SU-DHL-6 (cell line): Measurements from ENCODE around the gene NKD1.

Experiments used
- H2AFZ ChIP-seq: fragments of 200-600 bp; sonication (generic); 2 replicates; pipeline ENCODE4 v1.6.1; 2014; ENCODE audit warnings: low read depth, mild to moderate bottlenecking, moderate library complexity, mixed read lengths, antibody characterized with exemption, low read length; ENCODE audit not compliant: severe bottlenecking
- H3F3A ChIP-seq: fragments of 200-600 bp; shearing (Covaris generic); 2 replicates; pipeline ENCODE4 v1.6.0; 2016; ENCODE audit warnings: antibody characterized with exemption, mild to moderate bottlenecking; ENCODE audit not compliant: insufficient read depth
- H3K27ac ChIP-seq: fragments of 200-600 bp; sonication (generic); 2 replicates; pipeline ENCODE4 v1.5.1; 2016; ENCODE audit warnings: low read depth, mild to moderate bottlenecking, low read length, moderate library complexity, mixed read lengths
- H3K27me3 ChIP-seq: fragments of 200-600 bp; sonication (generic), shearing (Covaris generic); 2 replicates; pipeline ENCODE4 v1.6.0; 2014; ENCODE audit warnings: mild to moderate bottlenecking, low read length
- H3K36me3 ChIP-seq: fragments of 200-600 bp; sonication (generic); 2 replicates; pipeline ENCODE4 v1.6.1; 2014; ENCODE audit warnings: mild to moderate bottlenecking, low read length, mixed read lengths
- H3K4me2 ChIP-seq: fragments of 300-600, 200-600 bp; shearing (Covaris generic), sonication (generic); 2 replicates; pipeline ENCODE4 v1.6.0; 2014; ENCODE audit warnings: low read length, low read depth, mild to moderate bottlenecking; ENCODE audit not compliant: poor library complexity, severe bottlenecking
- H3K4me3 ChIP-seq: fragments of 200-600 bp; sonication (generic); 2 replicates; pipeline ENCODE4 v1.5.1; 2014; ENCODE audit warnings: antibody characterized with exemption, low read length, mild to moderate bottlenecking, mixed read lengths; ENCODE audit not compliant: insufficient read depth, poor library complexity, severe bottlenecking
- H3K79me2 ChIP-seq: fragments of 200-600 bp; sonication (generic); 2 replicates; pipeline ENCODE4 v1.6.1; 2014; ENCODE audit warnings: mild to moderate bottlenecking, low read length, moderate library complexity; ENCODE audit not compliant: insufficient read depth
- H3K9ac ChIP-seq: fragments of 200-600 bp; sonication (generic); 2 replicates; pipeline ENCODE4 v1.7.0; 2014; ENCODE audit warnings: mild to moderate bottlenecking, low read length
- H3K9me2 ChIP-seq: fragments of 200-600 bp; sonication (generic); replicated peaks from 2 replicates; pipeline ENCODE4 v1.6.1; 2014; ENCODE audit warnings: low read length; ENCODE audit not compliant: insufficient read depth
- H3K9me3 ChIP-seq: fragments of 200-600 bp; sonication (generic); 2 replicates; pipeline ENCODE4 v1.6.1; 2014; ENCODE audit warnings: low read length, mixed read lengths; ENCODE audit not compliant: insufficient read depth
- H4K20me1 ChIP-seq: fragments of 200-600 bp; sonication (generic); 2 replicates; pipeline ENCODE4 v1.6.1; 2014; ENCODE audit warnings: low read depth, mild to moderate bottlenecking, antibody characterized with exemption, low read length, moderate library complexity, mixed read lengths
- EZH2phosphoT487 ChIP-seq: fragments of 200-600 bp; sonication (generic), shearing (Covaris generic); conservative IDR thresholded peaks from 2 replicates; pipeline ENCODE4 v1.6.1; 2018; ENCODE audit warnings: mild to moderate bottlenecking, antibody characterized with exemption, low read length, moderate library complexity, mixed read lengths
- TF ChIP-seq, protein P1 (sequence below): fragments of 200-600 bp; sonication (generic); IDR thresholded peaks from one replicate; pipeline ENCODE4 v1.5.1; 2017; ENCODE audit warnings: antibody characterized with exemption, mild to moderate bottlenecking, low read length, moderate library complexity; ENCODE audit not compliant: insufficient read depth, poor library complexity, severe bottlenecking

Gene NKD1

DNA sequence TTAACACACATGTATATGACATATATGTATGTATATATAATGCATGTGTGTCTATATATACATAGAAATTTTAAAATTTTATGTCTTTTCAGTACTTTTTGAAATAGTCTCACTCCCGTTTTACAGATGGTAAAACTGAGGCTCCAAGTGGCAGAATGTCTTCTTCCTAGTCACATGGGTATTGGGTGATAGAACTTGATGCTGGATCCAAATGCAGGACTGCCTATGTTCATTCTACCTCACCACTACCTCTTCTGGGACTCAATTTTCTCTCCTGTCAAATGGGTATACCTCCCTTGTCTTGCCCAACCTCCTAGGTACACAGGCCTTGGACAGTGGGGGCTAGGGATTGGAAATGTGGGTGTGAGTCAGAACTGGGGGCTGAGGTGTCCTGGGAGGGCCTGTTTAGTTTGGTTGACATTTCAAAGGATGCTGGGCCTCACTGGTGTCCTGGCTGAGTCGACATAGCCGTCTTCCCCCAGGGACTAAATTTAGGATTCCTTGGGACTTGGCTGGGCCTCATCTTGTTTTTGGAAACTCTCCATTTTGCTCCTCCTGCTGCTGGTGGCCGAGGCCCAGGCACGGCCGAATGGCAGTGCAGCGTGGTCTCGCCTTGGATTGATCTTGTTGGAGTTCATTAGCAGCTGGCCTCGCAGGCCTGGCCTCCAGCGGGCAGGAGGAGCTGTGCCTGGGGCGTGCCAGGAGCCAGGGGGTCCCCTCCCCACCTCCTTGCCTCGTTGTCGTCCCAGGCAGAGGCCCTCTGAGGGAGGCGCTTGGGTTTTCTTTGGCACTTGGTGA is 25.9 kb downstream of the NKD1 start:
- Histone ChIP-seq H3K9ac (no peak overlapping the region), H3K27me3 (no peaks in the 10 kb centered on the region), H3K79me2 (no peaks in the 10 kb centered on the region), H3K4me3 (no peak overlapping the region), H4K20me1 (no peaks in the 10 kb centered on the region), H3K4me2 (no peak overlapping the region), H3K9me3 (no peaks in the 10 kb centered on the region), H3K9me2 (no peaks in the 10 kb centered on the region), H3K36me3 (no peaks in the 10 kb centered on the region), H3F3A (no peaks in the 10 kb centered on the region), H3K27ac (no peak overlapping the region), H2AFZ (no peak overlapping the region)
- TF ChIP-seq, protein P1, sequence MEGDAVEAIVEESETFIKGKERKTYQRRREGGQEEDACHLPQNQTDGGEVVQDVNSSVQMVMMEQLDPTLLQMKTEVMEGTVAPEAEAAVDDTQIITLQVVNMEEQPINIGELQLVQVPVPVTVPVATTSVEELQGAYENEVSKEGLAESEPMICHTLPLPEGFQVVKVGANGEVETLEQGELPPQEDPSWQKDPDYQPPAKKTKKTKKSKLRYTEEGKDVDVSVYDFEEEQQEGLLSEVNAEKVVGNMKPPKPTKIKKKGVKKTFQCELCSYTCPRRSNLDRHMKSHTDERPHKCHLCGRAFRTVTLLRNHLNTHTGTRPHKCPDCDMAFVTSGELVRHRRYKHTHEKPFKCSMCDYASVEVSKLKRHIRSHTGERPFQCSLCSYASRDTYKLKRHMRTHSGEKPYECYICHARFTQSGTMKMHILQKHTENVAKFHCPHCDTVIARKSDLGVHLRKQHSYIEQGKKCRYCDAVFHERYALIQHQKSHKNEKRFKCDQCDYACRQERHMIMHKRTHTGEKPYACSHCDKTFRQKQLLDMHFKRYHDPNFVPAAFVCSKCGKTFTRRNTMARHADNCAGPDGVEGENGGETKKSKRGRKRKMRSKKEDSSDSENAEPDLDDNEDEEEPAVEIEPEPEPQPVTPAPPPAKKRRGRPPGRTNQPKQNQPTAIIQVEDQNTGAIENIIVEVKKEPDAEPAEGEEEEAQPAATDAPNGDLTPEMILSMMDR = no peak
- TF ChIP-seq EZH2phosphoT487 = no peak

DNA sequence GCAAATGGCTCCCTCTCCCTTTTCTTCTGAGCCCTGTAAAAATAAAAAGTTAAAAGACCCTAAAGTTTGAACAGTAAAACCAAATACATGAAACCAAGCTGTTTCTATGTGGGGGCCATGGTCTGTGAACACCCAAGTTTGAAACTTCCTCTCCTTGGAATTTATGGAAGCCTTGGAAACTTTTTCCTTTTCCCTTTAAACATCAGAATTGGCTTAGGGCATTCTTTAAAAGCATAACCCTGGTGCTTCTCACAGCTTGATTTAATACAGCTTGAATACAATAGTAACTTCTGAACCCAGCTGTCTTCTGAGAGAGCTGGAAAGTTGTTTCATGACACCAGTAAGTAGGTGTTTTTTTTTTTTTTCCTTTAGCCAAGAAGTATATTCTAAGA is 26.5 kb downstream of the NKD1 start:
- H4K20me1 ChIP-seq = no peaks in the 10 kb centered on the region

DNA sequence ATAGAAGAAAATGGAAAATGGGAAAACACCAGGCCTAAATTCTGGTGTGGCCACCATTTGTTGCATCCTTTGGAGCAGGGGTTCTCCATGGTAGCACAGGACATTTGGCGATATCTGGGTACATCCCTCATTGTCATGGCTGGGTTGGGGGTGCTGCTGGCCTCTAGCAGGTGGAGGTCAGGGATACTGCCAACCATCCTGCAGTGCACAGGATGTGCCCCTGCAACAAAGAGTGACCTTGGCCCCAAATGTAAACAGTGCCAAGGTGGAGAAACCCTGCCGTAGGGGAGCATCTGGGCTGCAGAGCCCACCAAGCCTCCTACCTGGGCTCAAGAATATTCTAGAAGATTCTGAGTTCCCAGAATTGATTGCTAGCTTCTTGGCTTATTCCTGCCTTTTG is 27.5 kb downstream of the NKD1 start:
- Histone ChIP-seq H3K79me2 (no peaks in the 10 kb centered on the region), H3K9me3 (no peaks in the 10 kb centered on the region), H3K36me3 (no peaks in the 10 kb centered on the region), H3K27ac (no peak overlapping the region), H4K20me1 (no peaks in the 10 kb centered on the region), H3K27me3 (no peaks in the 10 kb centered on the region), H3K9ac (no peak overlapping the region), H3F3A (no peaks in the 10 kb centered on the region), H3K9me2 (no peaks in the 10 kb centered on the region), H2AFZ (no peak overlapping the region), H3K4me2 (no peak overlapping the region), H3K4me3 (no peak overlapping the region)
- TF ChIP-seq EZH2phosphoT487 = no peak
- TF ChIP-seq, protein P1 = no peak

More for the DNA sequence above, 26.5 kb downstream of the NKD1 start:
- H3K27ac ChIP-seq = no peak overlapping the region
- no peaks in the 10 kb centered on the region for H3K36me3 ChIP-seq
- H2AFZ ChIP-seq = no peak overlapping the region
- H3K27me3 ChIP-seq = no peaks in the 10 kb centered on the region
- TF ChIP-seq, protein P1 = no peak
- TF ChIP-seq EZH2phosphoT487 = no peak
- no peaks in the 10 kb centered on the region for H3K9me3 ChIP-seq
- no peaks in the 10 kb centered on the region for H3F3A ChIP-seq
- H3K4me3 ChIP-seq = no peak overlapping the region
- no peaks in the 10 kb centered on the region for H3K9me2 ChIP-seq
- no peak overlapping the region for H3K9ac ChIP-seq
- H3K4me2 ChIP-seq = no peak overlapping the region
- no peaks in the 10 kb centered on the region for H3K79me2 ChIP-seq
